Sigmoid colon (tissue), 4 donors: ENCODE data around the gene ACAP2.

ENCODE experiments used
- POLR2A ChIP-seq, 2 donors: fragments of 450-650 bp; IDR thresholded peaks; one replicate each; pipeline ENCODE4 v1.6.1; 2016; ENCODE audit warnings: antibody characterized with exemption in 2 of 2, mild to moderate bottlenecking in 2 of 2, moderate library complexity in 2 of 2
- POLR2AphosphoS5 ChIP-seq, 4 donors: sonication (generic); formaldehyde crosslinking; IDR thresholded peaks; one replicate each; pipeline ENCODE4 v1.6.1; 2017; ENCODE audit warnings: antibody characterized with exemption in 4 of 4
- TF ChIP-seq, protein P1 (sequence below), 4 experiments: fragments of 450-650 bp in 3 of 4; fragments of 200-600 bp in 1 of 4; IDR thresholded peaks; one replicate each; pipeline ENCODE4 v1.5.1; 2016 to 2019; ENCODE audit warnings: antibody characterized with exemption in 4 of 4, mild to moderate bottlenecking in 3 of 4, moderate library complexity in 2 of 4

DNA sequence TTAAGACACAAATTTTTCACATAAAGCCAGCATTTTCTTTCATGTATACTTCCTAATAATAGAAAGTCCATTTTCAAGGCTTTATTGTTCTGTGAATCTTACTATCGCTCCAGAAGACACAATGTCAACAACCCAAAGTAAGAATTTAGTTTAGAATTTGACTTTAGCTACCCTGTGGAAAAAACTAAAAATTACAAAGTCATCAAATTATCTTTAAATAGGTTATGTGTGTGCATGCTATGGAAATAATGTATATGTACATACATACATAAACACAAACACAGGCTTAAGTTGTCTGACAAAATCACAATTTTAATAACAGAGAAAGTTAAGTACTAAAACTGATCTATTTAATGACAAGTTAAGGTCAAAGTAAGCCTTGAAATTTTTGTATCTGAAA, 151.7 kb downstream of the ACAP2 start:
- TF ChIP-seq, protein P1, sequence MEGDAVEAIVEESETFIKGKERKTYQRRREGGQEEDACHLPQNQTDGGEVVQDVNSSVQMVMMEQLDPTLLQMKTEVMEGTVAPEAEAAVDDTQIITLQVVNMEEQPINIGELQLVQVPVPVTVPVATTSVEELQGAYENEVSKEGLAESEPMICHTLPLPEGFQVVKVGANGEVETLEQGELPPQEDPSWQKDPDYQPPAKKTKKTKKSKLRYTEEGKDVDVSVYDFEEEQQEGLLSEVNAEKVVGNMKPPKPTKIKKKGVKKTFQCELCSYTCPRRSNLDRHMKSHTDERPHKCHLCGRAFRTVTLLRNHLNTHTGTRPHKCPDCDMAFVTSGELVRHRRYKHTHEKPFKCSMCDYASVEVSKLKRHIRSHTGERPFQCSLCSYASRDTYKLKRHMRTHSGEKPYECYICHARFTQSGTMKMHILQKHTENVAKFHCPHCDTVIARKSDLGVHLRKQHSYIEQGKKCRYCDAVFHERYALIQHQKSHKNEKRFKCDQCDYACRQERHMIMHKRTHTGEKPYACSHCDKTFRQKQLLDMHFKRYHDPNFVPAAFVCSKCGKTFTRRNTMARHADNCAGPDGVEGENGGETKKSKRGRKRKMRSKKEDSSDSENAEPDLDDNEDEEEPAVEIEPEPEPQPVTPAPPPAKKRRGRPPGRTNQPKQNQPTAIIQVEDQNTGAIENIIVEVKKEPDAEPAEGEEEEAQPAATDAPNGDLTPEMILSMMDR (IDR thresholded peaks at IDR 0.05), result no peak
- TF ChIP-seq POLR2A (IDR thresholded peaks at IDR 0.05) (no peak), POLR2AphosphoS5 (IDR thresholded peaks at IDR 0.05) (no peak)
